ENCODE results near the gene ENPP3.

- no peak for TF ChIP-seq CTCF (IDR thresholded peaks at IDR 0.05 in 8 of 11, conservative IDR thresholded peaks at IDR 0.05 in 3 of 11)
- no peak for TF ChIP-seq POLR2A (IDR thresholded peaks at IDR 0.05)
- no peak for TF ChIP-seq POLR2AphosphoS5 (IDR thresholded peaks at IDR 0.05)
These were observed at the start of gene ENPP3 for GRCh38 chr6:131636880-131637792.
